H1 (cell line): ENCODE results near the gene AUH. TPM values are rescaled to one million over a fixed set of nuclear protein-coding genes. Genes with fewer than 3 reads are reported as not detected.

Experiments used
- CREB1 ChIP-seq: IDR thresholded peaks from 2 replicates; pipeline ENCODE4 v1.6.1; 2012; ENCODE audit warnings: inconsistent platforms
- POLR2AphosphoS5 ChIP-seq: IDR thresholded peaks from 2 replicates; pipeline ENCODE4 v1.6.1; 2011; ENCODE audit warnings: low read depth, low read length
- SIN3A ChIP-seq, 2 experiments: IDR thresholded peaks in 1 of 2; conservative IDR thresholded peaks in 1 of 2; 2 replicates each; pipeline ENCODE4 v1.6.1; 2011 to 2012; ENCODE audit warnings: low read length in 2 of 2, improper control_type of control experiment in 1 of 2, low read depth in 1 of 2, mild to moderate bottlenecking in 1 of 2
- SP4 ChIP-seq: IDR thresholded peaks from 2 replicates; pipeline ENCODE4 v1.6.1; 2012; ENCODE audit warnings: low read length, inconsistent platforms
- TAF7 ChIP-seq: optimal IDR thresholded peaks from 2 replicates; pipeline ENCODE3; 2011; ENCODE audit warnings: low read depth, mild to moderate bottlenecking, inconsistent platforms, low read length, moderate library complexity, borderline replicate concordance
- YY1 ChIP-seq: IDR thresholded peaks from 2 replicates; pipeline ENCODE4 v1.6.1; 2011; ENCODE audit warnings: low read depth, mild to moderate bottlenecking, low read length
- polyA plus RNA-seq, 7 experiments: library from polyadenylated mRNA; depleted of rRNA in 3 of 7; stranded (reverse) in 5 of 7; unstranded in 2 of 7; fragments of >200 nt in 5 of 7; fragments of 200-250 nt in 2 of 7; gene quantifications; 1 replicate in 5 of 7; 2 replicates in 1 of 7; 4 replicates in 1 of 7; pipeline versions ENCODE4 v1.2.1 to v1.2.3, GENCODE V29; 2011 to 2013; ENCODE audit warnings: missing spikeins in 2 of 7, mixed read lengths in 2 of 7
- total RNA-seq: library from RNA; stranded (reverse); fragmentation: NEBNext Ultra II Directional; extraction: Animal tissue kit (Norgen Biotek cat#: 25700); gene quantifications from 2 replicates; pipeline ENCODE4 v1.2.1, GENCODE V29; 2021

The AUH gene
- total and polyA plus RNA-seq, 2 of the 8 experiments (the other 6 are each of a cell fraction or from before 2014, with no cell fraction given): 5.8 to 21.9 TPM

DNA sequence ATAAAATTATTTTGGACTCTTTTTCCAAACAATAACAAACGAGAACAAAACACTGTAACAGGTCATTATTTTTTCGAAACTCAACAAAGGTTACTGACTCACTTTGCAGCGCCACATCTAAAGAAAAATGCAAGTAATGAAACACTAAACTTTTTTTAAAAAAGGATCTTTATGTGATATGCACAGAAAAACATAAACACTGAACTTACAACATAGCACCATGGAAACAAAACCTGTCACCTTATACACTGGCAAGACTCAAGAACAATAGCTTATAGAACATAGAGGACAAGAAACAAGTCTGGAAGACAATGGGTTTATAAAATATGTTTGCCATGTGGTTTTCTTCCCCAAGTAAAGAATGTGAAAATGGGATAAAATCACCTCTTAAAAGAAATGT, 85.2 kb downstream of the AUH start (continued):
- TF ChIP-seq TAF7 (no peak), YY1 (no peak), POLR2AphosphoS5 (no peak), CREB1 (no peak), SIN3A (conservative IDR thresholded peaks at IDR 0.05 in 1 of 2, IDR thresholded peaks at IDR 0.05 in 1 of 2; ENCODE audit: low read depth in 1 of 2, low read length in 2 of 2) (no peak), SP4 (no peak)
- TF ChIP-seq, all 59 proteins: peak for 0
